Activated CD4-positive, alpha-beta T cell treated with anti-CD3 and anti-CD28 coated beads for 1 hour (primary cell): Measurements from ENCODE around the gene MYL12A.
A peak's percentile ranks its signal among the peaks of the same experiment; 100 is the strongest.

Experiments used
- DNase-seq: peaks from one replicate; pipeline ENCODE4 v3.0.0-alpha.2; 2020

The MYL12A gene

DNA sequence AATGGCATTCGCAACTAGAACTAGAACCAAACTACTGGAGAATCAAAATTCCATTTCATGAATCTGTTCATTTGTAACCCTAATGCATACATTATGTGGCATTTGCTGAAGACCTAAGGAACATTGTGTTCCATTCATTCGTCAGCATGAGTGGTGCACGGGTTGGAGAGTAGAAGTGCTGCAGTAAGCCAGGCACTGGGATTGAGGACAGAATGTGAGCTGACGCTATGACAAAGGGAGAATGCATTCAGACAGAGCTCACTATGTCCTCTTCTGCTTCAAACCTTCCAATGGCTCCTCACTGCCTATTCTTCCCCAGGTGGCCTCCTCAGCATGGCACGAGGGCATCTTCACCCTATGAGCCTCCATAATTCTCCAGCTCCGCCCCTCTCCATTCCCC, 21.6 kb upstream of the MYL12A start:
- no peak for DNase-seq

DNA sequence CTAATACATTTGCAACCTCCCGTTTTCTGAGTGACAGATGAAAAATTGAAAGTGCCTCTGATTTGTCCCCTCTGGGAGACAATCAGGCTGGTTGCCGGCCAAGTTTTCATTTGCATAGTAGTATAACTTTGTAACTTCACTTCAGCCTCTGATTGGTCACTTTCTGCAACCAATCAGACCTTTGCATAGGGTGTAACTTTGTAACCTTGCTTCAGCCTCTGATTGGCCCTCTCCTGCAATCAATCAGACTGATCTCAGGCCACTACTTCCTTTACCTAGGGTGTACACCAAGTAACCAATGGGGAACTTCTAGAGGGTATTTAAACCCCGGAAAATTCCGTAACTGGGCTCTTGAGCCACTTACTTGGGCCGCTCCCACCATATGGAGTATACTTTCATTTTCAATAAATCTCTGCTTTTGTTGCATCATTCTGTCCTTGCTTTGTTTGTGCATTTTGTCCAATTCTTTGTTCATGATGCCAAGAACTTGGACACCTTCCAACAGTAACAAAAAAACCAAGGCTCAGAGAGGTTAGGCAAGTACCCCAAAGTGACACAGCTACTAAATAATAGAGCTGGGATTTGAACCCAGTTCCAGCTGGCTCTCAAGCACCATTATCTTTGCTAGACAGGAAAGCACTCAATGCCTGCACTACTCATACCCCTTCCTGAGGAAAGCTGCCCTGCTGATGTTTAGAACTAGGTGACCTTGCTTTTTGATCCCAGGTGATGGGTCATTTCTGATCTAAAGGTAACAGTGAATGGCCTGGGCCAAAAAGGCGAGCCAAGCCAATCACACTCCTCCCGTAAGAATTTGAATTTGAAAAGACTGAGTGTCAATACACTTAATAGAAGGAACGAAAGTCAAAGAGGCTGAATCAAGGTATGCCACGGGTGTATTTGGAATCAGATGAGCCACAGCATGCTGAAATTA, 16.9 kb upstream of the MYL12A start:
- no peak for DNase-seq

DNA sequence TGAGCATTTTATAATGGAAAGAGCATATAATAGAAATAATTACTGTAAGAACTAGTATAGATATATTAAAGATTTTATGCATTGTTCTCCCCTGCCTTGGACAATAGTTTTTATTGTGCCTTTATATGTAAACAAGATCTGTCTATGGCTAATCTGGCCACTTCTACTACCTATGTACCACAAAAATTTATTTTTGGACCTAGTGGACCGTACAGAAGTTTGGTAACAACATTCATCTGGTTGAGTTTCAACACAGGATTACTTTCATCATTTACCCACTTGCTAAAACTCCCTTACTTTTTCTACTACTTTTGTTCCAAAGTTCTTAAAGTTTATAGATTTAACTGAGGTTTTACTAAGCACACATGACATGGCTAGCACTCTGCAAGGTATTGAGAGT, 14.6 kb upstream of the MYL12A start:
- no peak for DNase-seq

DNA sequence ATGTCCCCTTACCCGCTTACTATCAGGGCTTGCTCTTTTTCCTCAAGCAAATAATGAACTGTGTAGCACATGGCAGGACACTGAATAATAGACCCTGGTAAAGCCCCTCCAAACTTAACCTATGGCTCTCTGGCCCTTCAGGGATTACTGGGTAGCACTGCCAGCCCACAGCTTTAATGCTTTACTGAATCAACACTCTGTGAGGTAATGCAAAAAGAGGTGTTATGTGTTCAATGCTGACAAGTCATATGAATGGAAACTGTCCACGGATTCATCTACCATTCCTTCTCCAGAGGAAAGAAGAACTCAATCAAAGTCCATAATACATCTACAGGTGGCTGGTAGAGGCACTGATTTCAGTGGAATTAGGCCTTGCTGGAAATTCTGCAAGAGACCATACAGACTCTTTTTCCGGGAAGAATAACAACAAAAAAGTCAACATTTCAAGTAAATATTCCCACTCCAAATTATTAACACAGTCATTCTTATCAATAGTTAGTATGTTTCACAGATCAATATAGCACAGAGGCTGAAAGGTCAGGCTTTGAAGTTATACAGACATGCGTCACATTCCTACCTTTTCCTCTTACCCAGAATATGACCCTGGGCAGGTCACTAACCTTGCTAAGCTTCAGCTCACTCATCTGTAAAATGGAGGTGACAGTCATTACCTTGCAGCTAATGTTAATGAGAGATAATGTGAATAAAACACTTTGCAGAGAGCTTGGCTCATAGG, 14.0 kb upstream of the MYL12A start:
- no peak for DNase-seq

DNA sequence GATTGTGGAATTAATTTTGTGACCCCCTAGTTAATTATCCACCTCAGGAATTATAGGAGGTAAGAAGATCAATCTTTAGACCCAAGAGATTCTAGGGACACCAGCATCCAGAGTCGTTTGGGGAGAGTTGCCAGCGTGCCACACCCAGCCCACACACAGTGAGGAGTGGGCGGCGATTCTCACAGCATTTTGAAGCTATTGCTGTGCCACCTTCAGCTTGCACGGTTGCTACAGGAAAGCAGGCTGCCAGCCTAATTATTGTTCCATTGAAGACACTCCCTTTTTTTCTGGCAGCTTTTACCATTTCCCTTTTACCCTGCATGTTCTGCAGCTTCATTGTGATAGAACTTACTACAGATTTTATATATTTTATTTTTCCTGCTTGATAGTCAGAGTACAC, 13.1 kb upstream of the MYL12A start:
- DNase-seq = no peak

DNA sequence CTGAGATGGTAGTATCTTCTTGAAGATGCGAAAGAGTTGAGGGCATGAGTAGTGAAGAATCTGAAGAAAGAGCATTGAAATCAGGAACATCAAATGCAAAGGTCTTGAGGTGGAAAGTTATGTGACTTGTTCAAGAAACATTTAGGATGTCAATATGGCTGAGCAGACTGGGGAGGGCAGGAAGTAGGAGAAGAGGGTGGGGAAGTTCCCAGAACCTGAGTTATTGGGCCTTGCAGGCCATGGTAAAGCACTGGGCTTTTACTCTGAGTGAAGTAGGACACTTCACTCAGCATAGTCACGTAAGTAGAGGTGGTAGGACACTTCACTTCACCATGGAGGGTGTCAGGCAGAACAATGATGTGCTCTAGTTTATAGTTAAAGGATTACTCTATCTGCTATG, 11.8 kb upstream of the MYL12A start:
- DNase-seq = no peak

DNA sequence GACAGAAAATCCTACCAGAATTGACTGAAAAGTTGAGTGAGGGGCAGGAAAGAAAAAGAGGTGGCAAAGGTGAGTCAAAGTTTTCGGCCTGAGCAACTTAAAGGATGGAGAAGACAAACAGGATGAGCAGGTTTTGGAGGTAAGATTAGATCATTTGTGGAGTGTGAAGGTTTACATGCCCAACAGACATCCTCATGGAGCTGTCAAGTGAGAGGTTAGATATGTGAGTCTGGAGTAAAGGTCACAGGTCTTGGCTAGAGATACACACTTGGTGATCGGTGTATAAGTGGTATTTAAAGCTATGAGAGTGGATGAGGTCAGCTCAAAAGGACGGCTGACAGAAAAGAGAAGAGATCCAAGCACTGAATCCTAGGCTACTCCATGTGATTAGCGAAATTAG, 11.1 kb upstream of the MYL12A start:
- no peak for DNase-seq

DNA sequence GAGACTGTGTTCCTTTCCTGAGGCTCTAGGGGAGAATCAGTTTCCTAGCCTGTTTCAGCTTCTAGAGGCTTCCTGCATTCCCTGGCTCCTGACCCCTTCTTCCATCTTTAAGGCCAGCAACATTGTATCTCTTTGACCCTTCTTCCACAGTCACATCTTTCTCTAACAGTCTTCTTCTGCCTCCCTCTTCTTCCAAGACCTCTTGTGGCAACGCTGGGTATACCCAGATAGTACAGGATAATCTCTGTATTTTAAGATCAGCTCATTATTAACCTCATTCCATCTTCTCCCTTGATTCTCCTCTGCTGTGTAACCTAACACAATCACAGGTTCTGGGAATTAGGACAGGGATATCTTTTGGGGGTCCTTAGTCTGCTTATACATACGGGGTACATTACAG, 8.9 kb upstream of the MYL12A start:
- no peak for DNase-seq

DNA sequence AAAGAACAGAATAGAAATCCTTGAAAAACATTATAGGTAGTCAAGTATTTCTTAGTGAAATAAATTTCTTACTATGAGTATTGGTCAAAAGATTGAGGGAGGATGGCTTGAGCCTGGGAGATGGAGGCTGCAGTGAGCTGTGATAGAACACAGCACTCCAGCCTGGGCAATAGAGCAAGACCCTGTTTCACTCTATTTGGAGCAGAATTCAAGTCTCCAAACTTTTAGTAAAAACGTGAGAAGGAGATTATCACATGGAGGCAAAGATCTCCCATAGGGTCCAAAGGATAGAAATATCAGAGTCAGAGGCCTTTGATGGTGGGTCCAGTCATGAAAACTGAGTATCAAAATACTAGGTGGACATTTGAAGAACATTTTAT, 2.4 kb upstream of the MYL12A start:
- DNase-seq = no peak

DNA sequence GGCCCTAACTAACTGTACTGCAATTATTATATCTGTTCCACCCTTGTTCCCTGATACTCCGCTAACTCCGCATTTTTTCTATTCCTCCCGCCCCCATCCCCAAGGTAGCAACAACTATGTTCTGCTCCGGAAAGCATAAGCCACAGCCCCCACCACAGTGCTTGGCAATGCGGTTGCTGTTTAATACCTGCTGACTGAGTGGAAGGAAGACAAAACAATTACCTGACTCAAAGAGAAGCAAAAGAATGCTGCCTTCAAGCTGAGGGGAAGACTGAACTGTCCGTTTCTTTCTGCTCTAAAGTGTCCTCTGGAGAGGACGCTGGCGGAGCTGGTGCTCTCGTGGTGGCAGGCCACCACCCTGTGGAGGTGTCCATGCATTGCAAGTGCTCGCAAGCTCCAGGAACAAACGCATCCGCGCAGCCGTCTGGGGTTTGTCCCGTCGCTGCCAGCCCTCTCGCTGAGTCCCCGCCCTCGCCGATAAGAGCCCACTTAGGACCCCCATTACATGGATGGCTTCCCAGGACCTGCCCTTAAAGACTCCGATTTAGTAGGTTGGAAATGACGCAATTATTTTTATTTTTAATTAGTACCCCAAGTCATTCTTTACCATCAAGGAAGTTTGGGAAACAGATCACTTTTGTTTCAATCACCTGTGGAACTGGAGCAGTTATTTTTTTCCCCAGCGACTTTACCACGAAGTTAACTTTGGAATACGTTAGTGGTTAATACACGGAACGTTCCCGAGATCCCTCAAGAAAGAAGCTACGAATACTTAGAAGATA, 1.6 kb upstream of the MYL12A start:
- DNase-seq = peak; percentile 69

DNA sequence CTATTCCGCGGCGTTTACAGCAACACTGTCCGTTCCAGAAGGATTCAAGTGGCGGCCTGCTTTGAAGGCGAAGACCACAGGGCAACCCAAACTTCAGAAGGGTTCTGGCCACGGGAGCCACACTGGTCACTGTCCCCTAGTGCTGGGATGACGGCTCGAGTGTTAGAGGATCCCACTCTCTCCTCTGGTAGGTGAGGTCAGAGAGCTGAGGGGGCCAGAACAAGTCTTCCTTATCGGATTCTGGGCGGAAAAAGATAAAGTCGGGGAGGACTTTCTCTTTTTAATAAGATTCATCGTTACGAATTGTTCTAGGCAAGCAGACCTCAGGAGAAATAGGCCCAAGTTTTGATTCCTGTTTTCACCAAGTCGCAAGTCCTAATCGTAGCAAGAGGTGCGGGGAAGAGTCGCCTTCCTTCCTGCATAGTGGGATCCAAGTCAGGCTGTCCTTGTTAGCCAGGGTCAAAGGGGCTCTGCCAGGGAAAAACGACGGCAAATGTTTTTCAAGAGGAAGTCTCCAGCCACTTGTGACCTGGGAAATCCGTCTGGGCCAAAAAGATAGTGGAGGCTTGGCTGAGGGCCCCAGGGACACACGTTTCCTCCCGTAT, 864 bp upstream of the MYL12A start:
- DNase-seq = no peak

DNA sequence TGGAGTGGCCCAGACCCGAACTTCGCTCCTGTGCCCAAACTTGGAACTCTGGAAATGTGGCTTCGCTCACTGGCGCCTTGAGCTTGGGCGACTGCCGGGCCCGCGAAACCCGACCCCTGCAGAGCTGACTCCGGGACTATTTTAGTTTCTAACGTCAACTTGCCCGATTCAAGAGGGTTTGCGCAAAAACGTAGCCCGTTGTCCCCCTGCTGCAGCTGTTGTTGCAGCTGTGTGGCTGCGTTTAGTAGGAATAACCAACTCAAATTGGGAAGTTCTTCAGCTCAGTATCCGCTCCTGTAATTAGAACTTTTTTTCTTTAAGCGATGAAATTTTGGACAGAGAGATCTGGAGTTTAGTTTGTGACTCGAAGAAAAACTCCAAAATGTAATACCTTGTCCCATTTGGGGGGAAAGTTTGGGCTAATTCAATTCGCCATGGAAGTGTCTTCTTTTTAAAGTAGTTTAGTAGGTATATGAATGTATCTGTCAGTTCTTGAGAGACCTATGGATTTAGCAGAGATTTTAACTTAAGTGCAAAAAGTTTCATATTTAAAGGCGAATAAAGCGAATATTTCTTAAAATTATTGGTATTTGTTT, 559 bp downstream of the MYL12A start:
- DNase-seq = no peak

DNA sequence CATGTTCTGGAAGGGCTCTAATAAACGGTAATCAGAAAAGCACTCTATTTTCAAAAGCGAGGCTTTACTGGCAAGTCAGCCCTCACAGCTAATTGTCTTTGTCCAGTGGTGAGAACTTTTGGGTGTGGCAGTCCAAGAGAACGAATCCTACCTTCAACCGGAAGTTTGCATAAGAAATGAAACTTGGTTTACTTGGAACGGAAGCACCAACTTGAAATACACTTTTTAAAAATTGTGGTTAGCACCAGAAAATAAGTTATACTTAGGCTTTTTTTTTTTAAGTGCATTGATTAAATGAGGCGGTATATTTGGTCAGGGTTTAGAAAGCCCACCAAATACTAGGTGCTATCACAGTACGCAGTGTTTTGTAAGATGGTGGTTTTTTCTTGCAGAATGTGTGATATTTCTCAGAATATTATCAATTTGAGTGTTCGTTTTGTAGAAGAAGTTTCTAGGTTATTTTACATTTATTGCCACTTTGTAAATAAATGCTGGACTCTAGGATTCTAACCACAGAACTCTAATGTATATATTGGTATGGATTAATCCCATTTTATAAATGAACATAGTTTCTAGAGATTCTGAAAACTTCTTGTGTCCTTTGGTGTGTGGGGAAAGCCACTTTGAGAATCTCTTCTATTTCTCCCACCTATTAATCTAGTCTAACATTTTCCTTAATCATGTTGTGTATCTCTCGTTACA, 1.2 kb downstream of the MYL12A start:
- no peak for DNase-seq

DNA sequence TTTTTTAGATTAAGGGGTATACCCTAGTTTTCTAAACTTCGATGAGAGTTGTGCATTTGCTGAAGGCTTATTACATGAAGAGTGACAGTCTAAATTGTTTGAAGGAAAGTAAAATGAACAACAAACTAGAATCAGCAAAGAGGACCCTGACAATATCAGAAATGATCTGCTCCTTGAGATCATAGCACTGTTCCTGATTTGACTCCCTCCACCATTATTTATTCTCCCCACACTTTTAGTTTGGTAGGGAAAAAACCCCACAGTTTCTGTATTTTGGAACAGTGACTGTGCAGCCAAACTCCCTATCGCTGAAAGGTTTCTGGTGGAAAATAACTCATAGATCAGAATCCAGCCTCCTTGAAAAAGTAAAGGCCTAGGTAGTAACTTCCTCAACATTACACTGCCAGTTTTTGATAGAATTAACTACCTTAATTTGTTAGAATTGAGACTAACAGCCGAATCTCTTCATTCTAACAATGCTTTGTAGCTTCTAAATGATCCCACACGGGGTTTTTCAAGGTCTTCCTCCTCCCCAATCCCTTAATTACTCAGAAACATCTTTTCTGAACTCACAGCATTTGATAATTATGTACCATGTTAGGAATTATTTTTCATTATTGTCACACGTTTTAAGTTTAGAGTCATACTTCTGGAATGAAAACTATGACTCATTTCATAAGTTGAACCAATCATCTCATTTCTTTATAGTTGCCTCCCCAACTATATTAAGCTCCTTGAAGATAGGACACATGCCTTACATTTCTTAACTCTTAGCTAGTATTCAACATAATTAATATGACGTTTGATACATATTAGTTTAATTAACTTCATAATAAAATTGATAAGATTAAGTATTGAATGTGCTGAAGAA, 2.9 kb downstream of the MYL12A start:
- DNase-seq = no peak

DNA sequence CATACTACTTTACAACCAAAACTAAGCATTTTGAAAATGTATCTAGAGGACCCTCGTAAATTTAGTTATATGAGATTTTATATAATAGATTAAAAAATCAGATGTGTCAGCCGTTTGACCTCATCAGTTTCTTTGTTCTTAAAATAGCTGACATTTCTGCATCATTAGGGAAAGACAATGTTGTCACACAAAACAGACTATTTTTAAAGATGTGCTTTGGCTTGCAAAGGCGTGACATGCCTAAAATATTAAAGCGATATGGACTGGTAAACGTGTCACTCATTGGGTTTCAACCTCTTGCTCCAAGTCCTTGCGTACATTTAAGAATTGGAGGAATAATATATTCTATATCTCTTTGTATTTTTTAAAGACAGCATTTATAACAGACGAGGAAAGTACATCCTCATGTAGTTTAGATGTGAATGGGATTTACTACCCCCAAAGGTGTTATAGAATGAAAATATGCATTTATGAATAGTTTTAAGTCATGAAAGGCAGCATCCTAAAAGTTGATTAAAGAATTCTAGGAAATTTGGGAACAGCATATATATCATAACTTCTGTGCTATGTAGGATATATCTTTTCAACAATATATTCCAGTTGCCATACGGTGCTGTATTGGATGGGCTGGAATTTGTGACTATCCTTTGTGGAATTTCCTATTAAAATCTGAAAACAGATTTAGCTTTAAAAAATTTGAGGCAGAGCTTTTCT, 3.8 kb downstream of the MYL12A start:
- DNase-seq = no peak

DNA sequence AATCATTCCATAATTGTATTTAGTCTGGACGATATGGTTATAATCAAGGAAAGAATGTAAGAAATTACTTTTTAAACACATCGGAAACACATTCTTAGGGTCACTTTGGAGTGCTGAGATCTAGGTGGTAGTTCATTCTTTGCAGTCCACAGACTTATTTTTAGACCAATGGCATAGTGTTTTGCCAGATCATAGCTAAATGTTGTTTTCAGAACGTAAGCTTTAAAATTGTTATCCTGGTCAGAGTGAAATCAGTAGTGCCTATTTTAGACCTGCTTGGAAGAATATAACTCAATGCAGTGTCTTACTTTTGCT, 4.3 kb downstream of the MYL12A start:
- DNase-seq = no peak

DNA sequence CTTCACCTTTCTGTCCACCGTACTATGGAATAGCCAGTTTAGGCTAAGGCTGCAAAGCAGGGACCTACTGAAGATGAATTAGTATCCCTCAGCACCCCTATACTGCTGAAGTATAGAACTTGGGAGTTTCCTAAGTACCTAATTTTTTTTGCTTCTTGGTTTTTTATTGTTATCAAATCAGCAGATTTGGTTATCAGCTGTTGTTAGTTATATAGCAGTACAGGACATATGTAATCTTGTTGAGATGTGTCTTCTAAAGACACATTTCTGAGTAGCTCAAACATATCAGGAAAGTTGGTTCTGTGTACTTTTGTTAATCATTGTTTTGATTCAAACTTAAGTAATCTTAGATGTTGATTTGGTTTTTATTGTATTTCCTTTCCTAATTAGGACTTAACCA, 5.2 kb downstream of the MYL12A start:
- no peak for DNase-seq

DNA sequence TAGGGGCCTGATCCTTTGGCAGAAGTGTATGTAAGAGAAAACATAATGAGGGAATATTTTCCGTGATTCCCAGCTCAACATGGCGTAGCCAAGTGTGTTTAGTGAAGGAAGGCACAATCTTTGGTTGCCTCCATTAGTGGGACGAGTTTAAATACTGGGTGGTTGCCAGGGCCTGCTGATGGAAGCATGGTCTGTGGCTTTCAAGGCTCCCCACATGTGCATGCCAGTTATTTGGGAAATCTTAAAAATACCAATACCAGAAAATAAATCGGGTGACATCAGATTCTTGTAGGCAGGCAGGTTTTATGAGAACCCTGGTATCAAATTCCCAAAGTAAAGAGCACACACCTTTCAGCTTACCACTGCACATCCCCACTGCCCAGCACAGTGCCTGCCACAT, 7.1 kb downstream of the MYL12A start:
- no peak for DNase-seq

DNA sequence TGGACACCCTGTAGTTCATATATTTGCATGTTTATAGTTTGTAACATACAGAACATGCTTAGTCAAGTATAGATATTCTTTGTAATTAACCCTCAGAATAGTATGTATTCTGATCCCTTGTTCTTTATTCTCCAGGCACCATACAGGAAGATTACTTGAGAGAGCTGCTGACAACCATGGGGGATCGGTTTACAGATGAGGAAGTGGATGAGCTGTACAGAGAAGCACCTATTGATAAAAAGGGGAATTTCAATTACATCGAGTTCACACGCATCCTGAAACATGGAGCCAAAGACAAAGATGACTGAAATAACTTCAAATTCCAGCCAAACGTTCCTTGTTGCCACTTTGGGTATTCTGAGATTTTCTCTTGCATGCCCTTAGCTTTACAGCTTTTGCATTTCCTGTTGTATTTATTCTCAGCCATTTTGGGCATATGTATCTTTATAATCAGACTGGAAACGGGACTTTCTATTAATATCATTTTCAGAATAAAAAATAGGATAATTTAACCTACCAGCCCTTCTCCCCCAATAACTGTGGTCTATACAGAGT, 8.1 kb downstream of the MYL12A start:
- DNase-seq = no peak
